H54 (cell line): Measurements from ENCODE around the gene HIPK3.

Experiments used
- DNase-seq: peaks from one replicate; pipeline ENCODE4 v3.0.0; 2011; ENCODE audit warnings: low spot score, mixed read lengths; ENCODE audit not compliant: insufficient read length
- FAIRE-seq: peaks from 3 replicates; lab custom pipeline; 2011; peaks lifted over from hg19 to GRCh38; lab: Jason Lieb, UNC
- POLR2A ChIP-seq: IDR thresholded peaks from 2 replicates; pipeline ENCODE4 v1.6.1; 2011; ENCODE audit warnings: low read depth, mild to moderate bottlenecking, low read length

HIPK3 gene

DNA sequence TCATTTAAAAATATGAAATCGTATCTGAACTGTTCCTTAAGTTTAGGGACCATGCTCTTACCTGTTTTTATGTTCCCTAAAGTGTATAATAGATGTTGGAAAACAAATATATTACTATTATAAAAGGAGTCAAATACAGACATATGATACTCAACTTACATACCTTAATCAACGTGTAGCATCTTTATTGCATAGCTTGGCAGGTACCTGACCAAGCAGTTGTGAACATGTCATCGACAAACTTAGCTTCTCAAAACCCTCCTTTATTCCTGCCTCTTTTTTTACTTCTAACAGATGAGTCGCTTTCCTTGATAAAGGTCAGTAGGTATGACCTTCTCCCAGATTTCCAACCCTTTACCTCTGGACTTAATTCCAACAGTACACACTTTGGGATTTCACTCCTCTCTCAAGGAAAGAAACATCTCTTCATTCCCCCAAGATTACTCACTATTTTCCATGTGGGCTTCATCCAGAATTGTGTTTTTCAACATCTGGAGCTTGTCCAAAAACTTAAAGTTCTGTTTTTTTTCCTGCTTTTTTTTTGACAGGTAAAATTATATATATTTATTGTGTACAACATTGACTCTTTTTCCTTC lies 11.9 kb downstream of the HIPK3 start:
- TF ChIP-seq POLR2A: no peak
- FAIRE-seq (no peak), DNase-seq (no peak)

GRCh38 chr11:33269822-33270221 lies 12.6 kb downstream of the HIPK3 start:
- FAIRE-seq (no peak), DNase-seq (no peak)
- no peak for TF ChIP-seq POLR2A

DNA sequence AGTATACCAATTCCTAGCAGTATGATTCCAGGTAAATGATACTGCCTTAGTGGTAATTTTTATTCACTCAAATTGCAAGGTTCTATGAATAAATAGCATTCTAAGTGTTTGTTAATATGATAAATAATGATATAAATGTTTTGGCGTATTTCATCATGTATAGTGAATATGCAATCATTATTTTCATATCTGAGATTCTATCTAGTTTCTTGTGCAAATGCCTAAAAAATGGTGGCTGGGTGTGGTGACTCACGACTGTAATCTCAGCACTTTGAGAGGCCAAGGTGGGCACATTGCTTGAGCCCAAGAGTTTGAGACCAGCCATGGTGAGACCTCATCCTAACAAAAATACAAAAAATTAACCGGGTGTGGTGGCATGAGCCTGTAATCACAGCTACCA lies 13.9 kb downstream of the HIPK3 start:
- TF ChIP-seq POLR2A: no peak
- no peak for DNase-seq
- no peak for FAIRE-seq

DNA sequence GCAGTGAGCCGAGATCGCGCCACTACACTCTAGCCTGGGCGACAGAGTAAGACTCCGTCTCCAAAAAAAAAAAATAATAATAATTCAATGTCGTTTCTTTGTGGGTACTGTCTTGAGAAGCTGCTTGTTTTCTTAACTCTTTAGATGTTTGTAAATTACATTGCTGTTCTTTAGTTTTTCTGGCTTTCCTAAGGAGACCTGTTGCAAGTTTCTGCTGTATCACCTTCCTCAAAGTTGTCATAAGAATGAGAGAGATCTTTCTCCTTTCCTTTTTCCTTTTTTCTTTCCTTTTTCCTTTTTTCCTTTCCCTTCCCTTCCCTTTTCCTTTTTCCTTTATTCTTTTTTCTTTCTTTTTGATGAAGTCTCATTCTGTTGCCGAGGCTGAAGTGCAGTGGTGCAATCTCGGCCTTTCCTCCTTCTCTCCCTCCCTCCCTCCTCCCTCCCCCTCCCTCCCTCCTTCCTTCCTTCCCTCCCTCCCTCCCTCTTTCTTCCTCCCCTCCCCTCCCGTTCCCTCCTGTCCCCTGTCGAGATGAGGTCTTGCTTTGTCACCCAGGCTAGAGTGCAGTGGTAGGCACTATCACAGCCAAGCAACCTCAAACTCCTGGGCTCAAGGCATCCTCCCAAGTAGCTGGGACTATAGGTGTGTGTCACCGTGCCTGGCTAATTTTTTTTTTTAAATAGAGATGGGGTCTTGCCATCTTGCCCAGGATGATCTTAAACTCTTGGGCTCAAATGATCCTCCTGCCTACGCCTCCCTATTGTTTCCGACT lies 15.3 kb downstream of the HIPK3 start:
- DNase-seq: no peak
- FAIRE-seq: no peak
- TF ChIP-seq POLR2A: no peak

DNA sequence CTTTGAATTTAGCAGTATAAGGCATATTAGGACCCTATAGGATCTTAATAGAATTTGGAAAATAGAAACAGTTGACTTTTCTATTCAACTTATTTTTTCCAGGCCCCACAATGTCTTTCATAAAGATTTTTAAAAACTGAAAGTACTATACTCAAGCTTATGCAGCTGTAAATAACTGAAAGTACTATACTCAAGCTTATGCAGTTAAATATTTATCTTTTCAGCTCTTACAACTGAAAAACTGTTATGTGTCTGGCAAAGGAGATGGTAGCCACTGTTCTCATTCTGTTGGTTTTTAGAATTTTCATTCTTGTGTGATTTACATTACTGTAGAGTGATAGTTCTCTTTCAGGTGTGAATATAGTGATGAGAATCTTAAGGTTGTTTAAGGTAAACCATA lies 16.5 kb downstream of the HIPK3 start:
- no peak for DNase-seq
- FAIRE-seq: no peak
- TF ChIP-seq POLR2A: no peak

GRCh38 chr11:33280411-33280810 lies 23.2 kb downstream of the HIPK3 start:
- no peak for FAIRE-seq
- TF ChIP-seq POLR2A: no peak

GRCh38 chr11:33281758-33282157 lies 24.6 kb downstream of the HIPK3 start:
- FAIRE-seq (no peak), DNase-seq (no peak)
- TF ChIP-seq POLR2A: no peak

More at GRCh38 chr11:33280411-33280810, 23.2 kb downstream of the HIPK3 start:
- no peak for DNase-seq

DNA sequence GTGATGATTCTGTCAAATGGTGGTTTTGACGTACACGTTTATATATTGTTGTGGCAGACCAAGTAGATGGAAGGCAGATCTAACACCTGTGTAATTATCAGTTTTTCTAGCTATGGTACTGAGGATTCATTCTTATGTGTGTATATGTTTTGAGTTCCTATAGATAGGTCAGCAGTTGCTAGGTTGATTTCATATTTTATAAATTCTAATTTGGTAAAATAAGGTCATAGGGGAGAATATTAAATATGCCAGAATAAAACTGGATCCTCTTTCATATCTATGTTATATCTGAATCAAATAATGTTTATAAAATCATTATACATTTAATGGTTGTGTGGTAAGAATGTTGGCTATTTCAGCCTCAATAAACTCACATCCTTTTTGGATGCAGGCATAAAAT lies 27.6 kb downstream of the HIPK3 start:
- DNase-seq: no peak
- TF ChIP-seq POLR2A: no peak
- no peak for FAIRE-seq

DNA sequence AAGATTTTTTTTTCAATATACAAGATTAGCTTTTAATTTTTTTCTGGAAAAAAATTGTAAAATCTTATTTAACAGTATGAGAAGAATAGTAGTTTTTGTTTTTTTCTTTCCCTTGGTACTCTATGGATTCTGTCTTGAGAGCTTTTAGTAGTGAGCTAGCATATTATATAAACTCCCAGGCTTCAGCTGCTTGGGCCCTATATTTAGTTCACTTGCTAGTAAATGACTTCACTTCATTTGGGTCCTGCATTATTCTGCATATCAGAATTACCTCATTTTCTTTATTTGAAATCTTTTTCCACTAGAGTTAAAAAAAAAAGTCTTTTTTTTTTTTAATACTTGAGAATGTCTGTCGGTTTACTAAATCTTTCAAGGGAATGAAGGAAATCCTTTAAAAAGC lies 33.1 kb downstream of the HIPK3 start:
- no peak for TF ChIP-seq POLR2A
- DNase-seq (no peak), FAIRE-seq (no peak)

- no peak for DNase-seq
- no peak for FAIRE-seq
- no peak for TF ChIP-seq POLR2A
Measured at GRCh38 chr11:33291004-33291777, 34.0 kb downstream of the HIPK3 start.

- FAIRE-seq (no peak), DNase-seq (no peak)
- no peak for TF ChIP-seq POLR2A
Measured at GRCh38 chr11:33292311-33292710, 35.1 kb downstream of the HIPK3 start.

- FAIRE-seq (no peak), DNase-seq (no peak)
- no peak for TF ChIP-seq POLR2A
Measured at GRCh38 chr11:33294224-33294623, 37.0 kb downstream of the HIPK3 start.

GRCh38 chr11:33294797-33295196 lies 37.6 kb downstream of the HIPK3 start:
- no peak for DNase-seq
- no peak for FAIRE-seq
- TF ChIP-seq POLR2A: no peak

GRCh38 chr11:33296695-33297094 lies 39.5 kb downstream of the HIPK3 start:
- DNase-seq (no peak), FAIRE-seq (no peak)
- TF ChIP-seq POLR2A: no peak
